Testis (tissue), 2 donors: ENCODE measurements around the gene CDC37.

ENCODE experiments used
- CTCF ChIP-seq, 3 experiments: fragments of 450-650 bp in 2 of 3; fragments of 200-600 bp in 1 of 3; sonication (generic) in 1 of 3; IDR thresholded peaks; one replicate each; pipeline ENCODE4 v1.5.1; 2016 to 2019; ENCODE audit warnings: antibody characterized with exemption in 3 of 3, mild to moderate bottlenecking in 2 of 3, moderate library complexity in 1 of 3
- POLR2A ChIP-seq: fragments of 450-650 bp; IDR thresholded peaks from one replicate; pipeline ENCODE4 v1.6.1; 2017; ENCODE audit warnings: antibody characterized with exemption, mild to moderate bottlenecking, moderate library complexity

GRCh38 chr19:10388957-10389356, 14.4 kb downstream of the CDC37 start:
- TF ChIP-seq POLR2A = no peak
- peak; percentile 92 to 96 (median 93) for TF ChIP-seq CTCF (IDR thresholded peaks at IDR 0.05)
